Karpas-422 (cell line): ENCODE results near the gene HOXD3. TPM values are rescaled to one million over a fixed set of nuclear protein-coding genes. Genes with fewer than 3 reads are reported as not detected.

Experiments used
- DNase-seq: peaks from one replicate; pipeline ENCODE4 v3.0.0-alpha.2; 2015
- H2AFZ ChIP-seq: fragments of 200-600 bp; sonication (generic); 2 replicates; pipeline ENCODE4 v1.6.1; 2014; ENCODE audit warnings: antibody characterized with exemption, low read length, mixed read lengths
- H3K27ac ChIP-seq: fragments of 200-600 bp; sonication (generic); 2 replicates; pipeline ENCODE4 v1.5.1; 2014; ENCODE audit warnings: mild to moderate bottlenecking, low read length, moderate library complexity
- H3K27me3 ChIP-seq: fragments of 200-600 bp; sonication (generic); 2 replicates; pipeline ENCODE4 v1.6.1; 2014; ENCODE audit warnings: low read length, mixed read lengths
- H3K36me3 ChIP-seq: fragments of 200-600 bp; sonication (generic); 2 replicates; pipeline ENCODE4 v1.6.1; 2014; ENCODE audit warnings: low read length, mixed read lengths; ENCODE audit not compliant: insufficient read depth
- H3K4me1 ChIP-seq: fragments of 200-600 bp; sonication (generic); 2 replicates; pipeline ENCODE4 v1.6.1; 2014; ENCODE audit warnings: mild to moderate bottlenecking, low read length, mixed read lengths
- H3K4me2 ChIP-seq: fragments of 200-600 bp; sonication (generic); 2 replicates; pipeline ENCODE4 v1.6.1; 2014; ENCODE audit warnings: low read length, low read depth, mild to moderate bottlenecking; ENCODE audit not compliant: poor library complexity, severe bottlenecking
- H3K4me3 ChIP-seq: fragments of 200-600 bp; sonication (generic); 2 replicates; pipeline ENCODE4 v1.5.1; 2014; ENCODE audit warnings: mild to moderate bottlenecking, antibody characterized with exemption, low read length, mixed read lengths
- H3K79me2 ChIP-seq: fragments of 200-600 bp; sonication (generic); 2 replicates; pipeline ENCODE4 v1.6.1; 2014; ENCODE audit warnings: mild to moderate bottlenecking, low read length, mixed read lengths
- H3K9ac ChIP-seq: fragments of 200-600 bp; sonication (generic); 2 replicates; pipeline ENCODE4 v1.6.0; 2014; ENCODE audit warnings: low read length
- H3K9me2 ChIP-seq: fragments of 200-600 bp; sonication (generic), shearing (Covaris generic); replicated peaks from 2 replicates; pipeline ENCODE4 v1.6.0; 2014; ENCODE audit warnings: mild to moderate bottlenecking, low read length, moderate library complexity; ENCODE audit not compliant: insufficient read depth
- H3K9me3 ChIP-seq: fragments of 300-700, 200-600 bp; sonication (generic); 2 replicates; pipeline ENCODE4 v1.6.1; 2014; ENCODE audit warnings: low read length, mixed read lengths
- H4K20me1 ChIP-seq: fragments of 200-600 bp; sonication (generic); 2 replicates; pipeline ENCODE4 v1.6.1; 2014; ENCODE audit warnings: mild to moderate bottlenecking, antibody characterized with exemption, low read length, low read depth; ENCODE audit not compliant: insufficient read depth
- total RNA-seq: library from RNA; depleted of rRNA; stranded (reverse); fragments of >200 nt; shearing (Covaris generic); gene quantifications from 2 replicates; pipeline ENCODE4 v1.2.3, GENCODE V29; 2014; ENCODE audit warnings: low replicate concordance

Gene HOXD3
- total RNA-seq, 1 experiment from 2014 or later = not detected

DNA sequence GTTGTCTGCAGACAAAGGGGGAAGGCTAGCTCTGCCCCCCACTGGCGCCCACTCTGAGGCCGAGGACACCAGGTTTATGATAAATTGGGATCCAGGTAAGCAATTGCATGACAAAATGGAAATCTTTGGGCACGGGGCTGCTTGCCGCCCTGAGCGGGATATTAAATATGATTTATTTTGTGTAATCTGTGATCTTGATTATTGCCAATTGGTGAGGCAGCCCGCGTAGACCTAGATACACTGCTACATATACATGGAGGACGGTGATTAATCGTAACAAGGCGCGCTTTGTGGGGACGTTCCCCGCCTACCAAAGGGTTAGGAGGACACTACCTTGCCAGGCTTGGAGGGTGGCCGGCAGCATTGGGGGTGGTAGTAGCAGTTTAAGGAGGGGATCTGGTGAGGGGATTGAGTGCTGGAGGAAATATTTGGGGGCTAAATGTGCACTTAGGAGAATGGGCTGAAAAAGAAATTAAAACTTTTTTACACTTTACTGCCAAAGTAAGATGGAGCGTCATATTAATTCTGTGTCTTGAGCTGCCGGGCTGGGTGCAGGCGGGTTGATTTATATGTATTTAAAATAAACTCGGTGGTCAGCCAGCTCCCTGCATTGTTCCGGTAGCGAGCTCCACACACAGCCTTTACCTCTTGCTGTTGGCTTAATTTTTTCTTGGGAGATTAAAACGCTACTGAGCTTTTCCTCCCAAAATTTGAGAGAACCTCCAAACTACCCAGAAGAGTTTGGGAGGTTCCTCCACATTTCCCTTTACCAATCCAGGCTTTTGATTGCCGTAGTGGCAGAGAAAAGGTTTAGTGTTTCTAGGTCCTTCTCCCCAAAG lies 4.1 kb downstream of the HOXD3 start:
- Histone ChIP-seq H3K4me2 (no peak overlapping the region), H3K36me3 (no peaks in the 10 kb centered on the region), H2AFZ (no peak overlapping the region), H3K9me2 (no peaks in the 10 kb centered on the region), H3K4me3 (no peak overlapping the region), H3K9me3 (no peaks in the 10 kb centered on the region), H3K27ac (no peak overlapping the region), H4K20me1 (no peaks in the 10 kb centered on the region), H3K4me1 (no peaks in the 10 kb centered on the region), H3K9ac (no peak overlapping the region), H3K27me3 (no peaks in the 10 kb centered on the region), H3K79me2 (no peaks in the 10 kb centered on the region)
- no peak for DNase-seq

DNA sequence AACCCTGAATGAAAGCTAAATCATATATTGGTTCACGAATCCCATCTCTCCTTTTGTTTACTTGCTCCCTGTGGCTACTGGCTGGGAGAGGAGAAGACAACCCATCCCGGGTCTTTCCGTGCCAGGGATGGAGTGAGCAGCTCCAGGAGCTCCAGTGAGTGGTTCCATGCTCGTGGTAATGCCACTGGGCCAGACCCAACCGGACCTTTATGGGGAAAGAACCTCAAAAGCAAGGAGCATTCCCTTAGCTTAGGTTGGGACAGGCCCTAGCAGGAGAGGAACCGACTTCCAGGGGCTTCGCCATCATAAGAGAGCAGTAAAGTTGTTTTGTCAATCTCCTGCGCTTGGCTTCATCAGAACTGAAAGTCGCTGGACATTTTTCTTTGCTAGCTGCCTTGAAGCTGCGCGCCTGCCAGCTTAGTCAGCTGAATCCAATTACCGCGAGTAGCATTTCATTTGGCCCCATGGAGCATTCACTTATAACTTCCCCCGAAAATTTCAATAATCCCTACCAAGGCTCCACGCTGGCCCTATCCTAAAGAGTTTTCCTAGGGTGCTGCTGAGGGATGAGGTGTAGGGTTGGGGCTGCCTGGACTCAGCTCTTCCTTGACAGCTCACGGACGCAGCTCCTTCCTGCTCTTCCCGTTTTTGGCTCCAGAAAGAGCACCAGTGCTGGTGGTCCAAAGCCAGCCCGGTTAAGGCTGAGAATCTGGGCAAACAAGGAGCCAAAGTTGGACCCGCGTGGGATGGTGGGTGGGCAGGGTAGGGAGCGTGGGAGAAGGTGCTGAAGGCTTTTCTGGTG lies 4.9 kb downstream of the HOXD3 start:
- no peak overlapping the region for H3K4me3 ChIP-seq
- no peaks in the 10 kb centered on the region for H3K9me3 ChIP-seq
- DNase-seq = no peak
- no peak overlapping the region for H3K9ac ChIP-seq
- H3K4me2 ChIP-seq = no peak overlapping the region
- H3K4me1 ChIP-seq = no peaks in the 10 kb centered on the region
- H3K27ac ChIP-seq = no peak overlapping the region
- H3K9me2 ChIP-seq = no peaks in the 10 kb centered on the region
- H2AFZ ChIP-seq = no peak overlapping the region
- H3K79me2 ChIP-seq = no peaks in the 10 kb centered on the region
- no peaks in the 10 kb centered on the region for H3K27me3 ChIP-seq
- H3K36me3 ChIP-seq = no peaks in the 10 kb centered on the region
- no peaks in the 10 kb centered on the region for H4K20me1 ChIP-seq

DNA sequence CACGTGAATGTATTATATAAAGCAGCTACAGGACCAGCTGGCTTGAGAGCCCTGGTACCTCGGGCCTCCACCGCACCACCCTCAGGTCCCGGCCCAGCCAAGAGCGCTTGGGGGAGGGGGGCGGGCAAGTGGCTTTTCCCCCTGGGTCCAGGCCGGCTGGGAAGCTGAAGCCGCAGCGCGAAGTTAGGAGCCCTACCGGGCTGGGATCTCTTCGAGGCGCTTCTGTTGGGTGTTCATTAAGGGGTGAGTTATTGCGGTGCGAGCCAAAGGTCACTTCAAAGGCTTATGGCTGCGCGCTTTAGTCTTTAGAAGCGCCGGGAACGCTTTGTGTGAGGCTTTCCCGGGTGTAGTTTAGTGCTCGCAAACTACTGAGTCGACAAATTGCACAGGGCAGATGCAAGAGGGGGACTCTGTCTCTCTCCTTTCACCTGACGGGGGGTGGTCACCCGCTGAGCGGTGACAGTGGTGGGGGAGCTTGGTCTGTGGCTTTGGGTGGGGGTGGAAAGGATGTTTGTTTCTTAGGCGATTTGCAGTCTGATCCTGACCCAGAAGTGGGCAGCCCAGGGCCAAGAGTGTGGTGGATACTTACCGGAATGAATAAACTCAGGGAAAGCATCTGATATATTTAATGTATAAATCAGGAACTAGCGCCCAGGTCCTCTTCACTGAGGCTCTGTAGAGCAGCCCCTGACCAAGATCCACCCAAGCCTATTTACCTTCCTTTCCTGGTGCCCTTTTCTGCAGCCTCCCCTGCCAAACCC lies 6.0 kb downstream of the HOXD3 start:
- Histone ChIP-seq H4K20me1 (no peaks in the 10 kb centered on the region), H3K4me2 (no peak overlapping the region), H3K9me2 (no peaks in the 10 kb centered on the region), H3K27me3 (no peaks in the 10 kb centered on the region), H3K9me3 (no peaks in the 10 kb centered on the region), H3K4me3 (no peak overlapping the region), H2AFZ (no peak overlapping the region), H3K4me1 (no peaks in the 10 kb centered on the region), H3K36me3 (no peaks in the 10 kb centered on the region), H3K27ac (no peak overlapping the region), H3K79me2 (no peaks in the 10 kb centered on the region), H3K9ac (no peak overlapping the region)
- no peak for DNase-seq

DNA sequence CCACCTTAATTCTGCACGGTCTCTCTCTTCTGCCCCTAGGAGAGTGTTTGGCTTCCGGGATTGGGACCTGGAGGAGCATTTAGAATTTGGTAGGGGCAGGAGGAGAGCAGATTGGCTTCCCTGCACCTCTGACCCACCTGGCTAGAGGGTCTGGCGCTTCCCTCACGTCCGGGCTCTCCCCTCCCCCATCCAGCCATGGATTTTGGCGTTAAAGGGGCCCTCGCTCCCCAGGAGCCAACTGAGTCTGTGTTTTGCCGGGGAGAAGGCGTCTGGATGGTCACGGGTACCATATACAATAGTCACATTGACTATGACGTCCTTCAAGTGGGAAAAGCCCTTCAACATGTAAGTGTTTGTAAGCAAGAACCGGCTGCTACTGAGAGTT lies 6.6 kb downstream of the HOXD3 start:
- Histone ChIP-seq H3K27ac (no peak overlapping the region), H4K20me1 (no peaks in the 10 kb centered on the region), H3K27me3 (no peaks in the 10 kb centered on the region), H3K4me2 (no peak overlapping the region), H3K9ac (no peak overlapping the region), H2AFZ (no peak overlapping the region), H3K79me2 (no peaks in the 10 kb centered on the region), H3K4me1 (no peaks in the 10 kb centered on the region), H3K36me3 (no peaks in the 10 kb centered on the region), H3K4me3 (no peak overlapping the region), H3K9me3 (no peaks in the 10 kb centered on the region), H3K9me2 (no peaks in the 10 kb centered on the region)
- no peak for DNase-seq

DNA sequence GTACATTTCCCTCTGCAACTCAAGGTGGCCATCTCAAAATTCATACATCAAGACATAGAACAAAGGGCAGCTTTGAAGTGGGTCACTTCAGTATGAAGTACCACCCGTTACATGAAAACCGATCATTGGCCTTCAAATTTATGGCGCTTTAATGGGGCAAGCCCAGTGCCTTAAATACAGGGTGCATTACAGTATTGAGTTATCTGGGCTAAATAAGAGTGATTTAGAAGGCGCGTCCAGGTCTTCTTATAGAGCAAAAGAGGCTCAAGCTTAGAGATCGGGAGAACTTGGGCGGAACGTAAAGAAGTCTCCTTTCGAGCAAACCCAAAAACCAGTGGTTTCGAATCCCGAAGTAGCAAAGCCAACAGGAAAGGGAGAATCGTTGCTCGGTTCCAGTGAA lies 7.1 kb downstream of the HOXD3 start:
- Histone ChIP-seq H3K9ac (no peak overlapping the region), H3K79me2 (no peaks in the 10 kb centered on the region), H3K9me2 (no peaks in the 10 kb centered on the region), H3K4me3 (no peak overlapping the region), H3K9me3 (no peaks in the 10 kb centered on the region), H3K27ac (no peak overlapping the region), H3K36me3 (no peaks in the 10 kb centered on the region), H2AFZ (no peak overlapping the region), H3K27me3 (no peaks in the 10 kb centered on the region), H4K20me1 (no peaks in the 10 kb centered on the region), H3K4me2 (no peak overlapping the region), H3K4me1 (no peaks in the 10 kb centered on the region)
- no peak for DNase-seq

DNA sequence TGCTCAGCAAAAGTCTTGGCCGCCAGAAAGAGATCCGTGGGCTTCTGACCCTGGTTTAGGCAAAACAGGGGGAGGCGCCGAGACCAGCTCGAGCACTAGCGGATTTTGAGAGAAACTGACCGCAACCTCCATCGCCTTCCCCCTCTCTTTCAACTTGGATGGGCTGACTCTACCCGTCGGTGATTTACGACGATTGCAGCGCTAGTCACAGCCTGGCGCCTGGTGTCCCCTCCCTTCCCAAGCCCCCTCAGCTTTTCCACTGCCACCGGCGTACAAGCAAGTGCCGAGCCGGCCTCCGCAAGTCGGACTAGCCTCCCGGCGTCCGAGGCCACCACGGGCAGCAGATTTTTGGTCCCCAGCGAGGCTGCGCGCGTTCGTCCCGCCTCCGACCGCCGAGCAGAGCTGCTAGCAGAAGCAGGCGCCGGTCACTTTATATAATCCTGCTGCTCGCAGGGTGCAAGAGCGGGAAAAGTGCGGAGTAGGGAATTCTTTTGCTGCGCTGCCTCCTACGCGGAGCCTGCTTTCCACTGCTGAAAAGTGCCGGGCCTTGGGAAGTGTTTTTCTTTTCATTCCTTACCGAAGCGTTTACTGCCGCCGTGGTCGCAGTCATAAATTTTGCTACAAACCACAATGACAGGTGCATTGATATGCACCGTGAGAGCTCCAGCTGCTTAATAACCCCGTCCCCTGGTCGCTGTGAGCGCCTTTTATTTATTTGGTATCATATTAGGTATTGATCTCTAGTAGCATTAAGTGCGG lies 7.7 kb downstream of the HOXD3 start:
- no peaks in the 10 kb centered on the region for H4K20me1 ChIP-seq
- H3K79me2 ChIP-seq = no peaks in the 10 kb centered on the region
- H3K36me3 ChIP-seq = no peaks in the 10 kb centered on the region
- H3K9me3 ChIP-seq = no peaks in the 10 kb centered on the region
- H2AFZ ChIP-seq = no peak overlapping the region
- no peak overlapping the region for H3K4me2 ChIP-seq
- H3K9me2 ChIP-seq = no peaks in the 10 kb centered on the region
- no peaks in the 10 kb centered on the region for H3K27me3 ChIP-seq
- no peak for DNase-seq
- H3K4me3 ChIP-seq = no peak overlapping the region
- no peaks in the 10 kb centered on the region for H3K4me1 ChIP-seq
- H3K27ac ChIP-seq = no peak overlapping the region
- H3K9ac ChIP-seq = no peak overlapping the region

DNA sequence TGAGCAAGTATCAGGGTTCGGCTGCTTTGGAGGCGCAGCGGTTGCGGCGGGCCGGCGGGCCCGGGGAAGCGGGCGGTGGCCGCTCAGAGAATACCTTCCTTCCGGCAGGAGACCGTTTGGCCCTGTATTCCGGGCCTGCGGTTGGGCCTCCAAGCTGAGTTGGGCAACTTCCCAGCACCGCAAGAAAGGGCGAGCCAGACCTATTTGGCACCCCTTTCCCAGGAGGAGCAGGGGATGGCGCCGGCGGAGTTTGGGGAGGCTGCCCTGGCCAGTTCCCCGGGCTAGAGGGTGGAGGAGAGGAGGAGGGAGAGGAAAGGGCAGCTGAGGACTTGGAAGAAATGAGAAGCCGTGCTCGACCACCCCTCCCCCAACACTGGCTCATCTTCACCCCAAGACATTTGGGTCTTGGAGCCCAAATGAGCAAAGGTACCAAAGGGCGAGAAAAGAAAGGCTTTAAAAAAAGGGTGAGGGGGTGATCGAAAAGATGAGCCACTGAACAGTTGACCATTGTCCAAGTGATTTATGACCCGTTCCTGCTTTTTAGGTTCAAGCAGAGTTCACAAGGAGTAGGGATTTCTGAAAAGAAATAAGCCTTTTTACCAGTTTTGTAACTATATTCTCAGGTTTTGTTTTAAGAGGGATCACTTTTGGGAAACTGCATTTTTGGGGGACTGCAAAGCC lies 8.4 kb downstream of the HOXD3 start:
- Histone ChIP-seq H2AFZ (no peak overlapping the region), H3K36me3 (no peaks in the 10 kb centered on the region), H4K20me1 (no peaks in the 10 kb centered on the region), H3K79me2 (no peaks in the 10 kb centered on the region), H3K4me3 (no peak overlapping the region), H3K4me1 (no peaks in the 10 kb centered on the region), H3K4me2 (no peak overlapping the region), H3K9me3 (no peaks in the 10 kb centered on the region), H3K27ac (no peak overlapping the region), H3K9me2 (no peaks in the 10 kb centered on the region), H3K27me3 (no peaks in the 10 kb centered on the region), H3K9ac (no peak overlapping the region)
- no peak for DNase-seq
